Dermis microvascular lymphatic vessel endothelial cell (primary cell): ENCODE results near the gene DENND11. TPM values are rescaled to one million over a fixed set of nuclear protein-coding genes. Genes with fewer than 3 reads are reported as not detected.

ENCODE experiments used
- DNase-seq, 2 donors: peaks; one replicate each; pipeline versions ENCODE4 v3.0.0 to v3.0.0-alpha.2; 2010; ENCODE audit warnings: low read depth in 2 of 2
- total RNA-seq: library from RNA; depleted of rRNA; stranded (reverse); fragments of >200 nt; gene quantifications from 2 replicates; pipeline ENCODE4 v1.2.1, GENCODE V29; 2014

The DENND11 gene, protein sequence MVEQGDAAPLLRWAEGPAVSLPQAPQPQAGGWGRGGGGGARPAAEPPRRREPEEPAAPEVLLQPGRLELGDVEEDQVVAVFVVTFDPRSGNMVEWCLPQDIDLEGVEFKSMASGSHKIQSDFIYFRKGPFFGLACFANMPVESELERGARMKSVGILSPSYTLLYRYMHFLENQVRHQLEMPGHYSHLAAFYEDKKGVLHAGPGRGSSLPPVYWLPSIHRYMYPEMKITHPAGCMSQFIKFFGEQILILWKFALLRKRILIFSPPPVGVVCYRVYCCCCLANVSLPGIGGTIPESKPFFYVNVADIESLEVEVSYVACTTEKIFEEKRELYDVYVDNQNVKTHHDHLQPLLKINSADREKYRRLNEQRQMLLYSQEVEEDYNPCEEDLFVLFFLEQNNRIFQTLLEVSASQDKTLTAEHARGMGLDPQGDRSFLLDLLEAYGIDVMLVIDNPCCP
- 78.3 and 116 TPM in 2 replicates for total RNA-seq

DNA sequence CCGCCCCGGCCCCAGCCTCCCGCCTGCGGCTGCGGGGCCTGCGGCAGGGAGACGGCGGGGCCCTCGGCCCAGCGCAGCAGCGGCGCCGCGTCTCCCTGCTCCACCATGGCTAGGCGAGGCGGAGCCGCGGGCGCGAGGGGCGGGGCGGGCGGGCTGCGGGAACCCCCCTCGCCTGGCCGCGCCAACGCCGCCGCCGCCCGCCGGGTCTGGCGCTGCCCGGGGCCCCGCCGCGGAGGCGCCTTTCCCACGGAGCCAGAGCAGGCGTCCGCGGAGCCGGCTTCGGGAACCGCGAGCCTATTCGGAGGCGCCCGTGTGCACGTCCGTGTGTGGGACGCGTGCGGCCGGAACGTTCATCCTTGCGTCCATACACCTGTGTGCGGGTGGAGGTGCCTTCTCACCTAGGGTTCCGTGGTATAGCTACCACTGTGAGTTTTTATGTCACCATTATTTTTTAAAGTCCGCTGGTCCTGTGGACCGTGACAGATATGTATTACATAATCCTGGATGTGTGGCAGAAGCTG lies at the start of gene DENND11:
Gene DENND11, minus strand, starts transcription at position 120 of the 521 bp plus-strand sequence. Its CDS starts 13 bp downstream, at position 107.
- peak in 1 of 2 donors; percentile 68 for DNase-seq

DNA sequence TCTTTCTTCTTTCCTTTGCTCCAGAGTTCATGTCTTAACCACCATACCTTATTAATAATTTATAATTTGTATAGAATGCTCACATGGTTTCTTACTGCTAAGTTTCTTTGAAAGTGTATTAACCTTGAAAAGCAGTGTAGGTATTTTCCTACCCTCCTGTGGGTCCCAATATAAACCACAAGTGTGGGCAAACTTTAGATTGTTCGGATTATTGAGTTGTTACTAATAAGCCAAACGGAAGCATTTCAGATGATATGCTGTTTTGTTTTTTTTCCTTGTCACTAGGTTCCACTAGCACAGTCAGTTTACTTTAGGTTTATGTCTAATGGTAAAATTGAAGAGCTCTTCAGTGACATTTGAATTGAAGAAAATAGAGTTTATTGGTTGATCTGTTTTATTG lies 46.4 kb upstream of the DENND11 start:
- no peak for DNase-seq

DNA sequence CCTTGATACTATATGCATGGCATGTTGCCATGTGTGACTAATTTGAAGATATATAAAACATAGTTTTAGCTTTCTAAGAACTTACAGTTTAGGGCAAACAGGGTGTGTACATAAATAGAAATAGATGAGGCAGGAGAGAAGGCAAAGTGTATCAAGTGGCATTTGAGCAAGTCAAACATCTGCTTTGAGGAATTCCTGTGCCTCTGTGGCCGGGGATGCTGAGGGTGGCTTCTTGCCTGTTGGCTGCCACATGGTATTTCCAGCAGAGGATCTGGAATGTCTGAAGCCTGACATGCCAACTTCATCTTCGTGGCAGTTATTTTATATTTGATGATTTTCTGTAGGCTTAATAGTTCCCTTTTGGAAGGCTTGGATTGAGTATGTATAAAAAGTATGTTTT lies 42.2 kb upstream of the DENND11 start:
- no peak for DNase-seq

DNA sequence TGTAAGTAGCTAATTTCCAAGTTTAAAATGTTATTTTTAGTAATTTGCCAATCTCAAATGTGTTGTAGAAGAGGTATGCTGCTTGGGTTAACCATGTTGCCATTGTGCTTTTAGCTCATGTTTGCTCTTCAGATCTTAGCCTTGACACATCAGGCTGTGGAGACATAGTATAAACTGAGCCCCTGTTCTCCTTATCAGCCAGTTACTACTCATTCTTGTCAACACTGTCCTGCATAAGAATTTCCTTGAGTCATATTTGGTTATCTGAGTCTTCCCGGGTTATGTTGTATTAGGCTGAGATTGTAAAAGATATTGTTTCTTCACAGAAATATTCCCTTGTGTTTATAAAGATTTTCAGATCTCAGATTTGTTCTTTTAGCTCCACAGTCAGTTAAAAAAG lies 40.3 kb upstream of the DENND11 start:
- DNase-seq, result no peak

DNA sequence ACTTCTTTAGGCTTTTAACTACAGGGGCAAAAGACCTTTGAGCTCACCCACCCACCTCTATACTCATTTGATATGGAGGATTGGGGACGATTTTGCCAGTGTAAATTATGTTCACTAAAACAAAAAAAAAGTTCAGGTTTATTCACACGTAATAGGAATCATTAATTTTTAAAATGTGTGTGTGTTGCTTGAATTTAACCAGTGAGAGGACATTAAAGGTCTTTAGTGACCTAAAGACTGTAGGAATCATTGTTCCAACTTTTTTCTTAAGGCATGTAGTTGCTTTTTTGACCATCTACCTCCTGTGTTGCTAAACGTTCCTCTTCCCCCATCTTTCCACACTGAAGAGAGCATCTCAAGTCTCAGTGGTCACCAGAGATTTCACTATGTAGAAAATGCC lies 37.3 kb upstream of the DENND11 start:
- DNase-seq, result no peak

DNA sequence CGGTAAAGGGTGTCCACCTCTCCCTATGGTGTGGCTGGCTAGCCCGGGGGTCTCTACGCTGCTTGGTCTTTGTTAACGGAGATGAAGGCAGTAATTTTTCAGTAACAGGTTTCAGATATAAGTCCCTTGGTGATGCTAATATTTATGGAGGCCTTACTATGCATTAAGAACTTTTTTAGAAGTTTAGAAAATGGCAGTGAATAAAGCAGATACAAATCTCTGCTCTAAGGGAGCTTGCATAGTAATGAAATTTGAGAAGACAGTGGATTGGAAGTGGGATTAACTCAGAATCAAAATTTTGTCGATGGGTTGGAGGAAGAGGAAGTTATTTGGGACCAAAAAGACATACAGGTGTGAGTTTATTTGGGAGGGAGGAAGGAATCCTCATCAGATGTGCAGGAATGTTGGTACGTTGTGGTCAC lies 36.6 kb upstream of the DENND11 start:
- DNase-seq, result no peak

DNA sequence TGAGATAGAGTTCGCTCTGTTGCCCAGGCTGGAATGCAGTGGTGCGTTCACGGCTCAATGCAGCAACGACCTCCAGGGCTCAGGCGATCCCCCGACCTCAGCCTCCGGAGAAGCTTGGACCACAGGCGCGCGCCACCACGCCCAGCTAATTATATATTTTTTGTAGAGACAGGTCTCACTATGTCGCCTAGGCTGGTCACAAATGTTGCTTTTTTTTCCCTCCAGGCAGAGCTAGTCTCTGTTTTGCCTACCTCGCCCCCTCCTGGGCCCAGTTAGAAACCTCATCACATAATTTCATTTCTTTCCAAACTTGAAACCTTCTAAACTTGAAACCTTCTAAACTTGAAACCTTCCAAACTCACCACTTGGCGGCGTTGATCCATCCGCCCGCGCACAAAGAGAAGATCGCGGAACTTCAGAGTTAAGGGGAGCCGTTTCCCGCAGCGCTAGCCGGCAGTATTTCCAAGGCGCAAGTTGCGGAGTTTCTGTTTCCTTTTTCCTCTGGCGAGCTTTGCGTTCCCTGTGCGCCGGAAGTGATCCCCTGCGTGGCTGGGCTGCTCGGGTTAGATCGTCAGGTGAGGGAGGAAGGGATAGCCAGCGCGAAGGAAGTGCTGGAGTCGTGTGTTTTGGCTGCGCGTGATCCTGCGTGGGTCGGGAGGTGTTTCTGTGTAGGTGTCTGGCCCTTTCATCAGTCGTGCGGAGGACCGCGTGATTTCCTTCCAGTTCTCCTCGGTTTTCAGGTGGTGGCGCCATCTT lies 36.0 kb upstream of the DENND11 start, which contains the start of gene SSBP1:
Gene SSBP1, plus strand, starts transcription at position 523 of the 756 bp plus-strand sequence. CDS start 809 bp downstream, outside the sequence.
- DNase-seq, result peak; percentile 96 to 98

DNA sequence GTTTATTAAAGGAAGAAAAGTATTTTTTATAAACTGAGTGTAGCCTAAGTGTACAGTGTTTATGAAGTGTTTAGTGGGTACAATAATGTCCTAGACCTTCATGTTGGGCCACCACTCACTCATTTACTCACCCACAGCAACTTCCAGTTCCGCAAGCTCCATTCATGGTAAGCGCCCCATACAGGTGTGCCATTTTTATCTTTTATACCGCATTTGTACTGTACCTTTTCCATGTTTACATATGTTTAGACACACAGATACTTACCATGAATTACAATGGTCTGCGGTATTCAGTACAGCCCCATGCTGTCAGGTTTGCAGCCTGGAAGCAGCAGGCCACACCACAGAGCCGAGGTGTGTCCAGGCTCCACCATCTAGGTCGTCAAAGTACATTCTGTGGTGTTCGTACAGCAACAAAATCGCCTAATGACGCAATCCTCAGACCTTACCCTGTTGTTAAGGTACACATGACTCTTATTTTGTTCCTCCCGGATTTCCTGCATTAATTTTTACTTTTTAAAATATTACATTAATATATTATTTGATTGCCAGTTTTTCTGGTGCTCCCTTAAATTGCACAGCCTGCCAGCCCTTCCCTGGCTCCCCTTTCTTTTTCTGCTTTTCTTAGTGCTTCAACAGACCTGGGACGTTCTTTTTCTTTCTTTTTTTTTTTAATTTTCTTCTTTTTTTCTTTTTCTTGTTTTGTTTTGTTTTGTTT lies 35.3 kb upstream of the DENND11 start:
- DNase-seq, result peak; percentile 15 to 22

DNA sequence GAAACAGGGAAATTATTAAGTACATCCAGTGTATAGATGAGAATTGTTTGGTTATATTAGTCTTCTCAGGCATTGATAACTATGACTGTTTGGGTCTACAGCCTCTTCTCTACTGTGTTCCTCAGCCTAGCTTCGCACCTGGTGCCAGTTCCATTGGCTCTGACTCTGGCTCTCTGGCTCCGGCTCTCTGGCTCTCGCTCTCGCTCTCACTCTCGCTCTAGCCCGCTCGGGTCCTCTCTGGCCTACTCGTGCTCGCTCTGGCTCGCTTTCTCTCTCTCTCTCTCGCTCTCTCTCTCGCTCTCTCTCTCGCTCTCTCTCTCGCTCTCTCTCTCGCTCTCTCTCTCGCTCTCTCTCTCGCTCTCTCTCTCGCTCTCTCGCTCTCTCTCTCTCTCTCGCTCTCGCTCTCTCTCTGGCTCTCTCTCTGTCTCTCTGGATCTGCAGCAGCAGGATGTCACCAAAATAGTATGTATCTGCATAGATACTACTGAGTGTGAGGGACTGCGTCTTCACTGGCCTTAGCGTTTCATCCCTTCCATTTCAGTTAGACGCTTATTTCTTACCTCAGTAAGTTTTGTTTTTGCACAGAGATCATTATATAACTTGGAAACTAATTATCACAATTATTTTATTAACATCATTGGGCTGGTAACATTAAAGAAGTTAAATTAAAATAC lies 29.6 kb upstream of the DENND11 start:
- DNase-seq, result peak in 1 of 2 donors; percentile 19

DNA sequence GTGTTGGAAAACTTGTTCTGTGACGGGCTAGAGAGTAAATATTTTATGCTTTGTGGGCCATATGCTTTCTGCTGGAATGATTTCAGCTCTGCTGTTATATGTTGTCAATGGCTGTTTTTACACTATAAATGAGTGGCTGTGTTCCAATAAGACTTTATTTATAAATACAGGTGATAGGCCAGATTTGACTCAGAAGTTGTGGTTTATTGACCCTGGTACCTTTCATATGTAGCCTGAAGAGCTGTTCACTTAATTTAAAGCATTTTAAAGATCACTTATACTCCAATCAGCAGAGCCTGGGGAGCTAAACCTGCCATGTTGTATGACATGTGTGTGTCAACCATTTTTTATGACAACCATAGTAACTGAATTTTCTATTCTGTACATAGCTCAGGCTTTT lies 27.1 kb upstream of the DENND11 start:
- no peak for DNase-seq

DNA sequence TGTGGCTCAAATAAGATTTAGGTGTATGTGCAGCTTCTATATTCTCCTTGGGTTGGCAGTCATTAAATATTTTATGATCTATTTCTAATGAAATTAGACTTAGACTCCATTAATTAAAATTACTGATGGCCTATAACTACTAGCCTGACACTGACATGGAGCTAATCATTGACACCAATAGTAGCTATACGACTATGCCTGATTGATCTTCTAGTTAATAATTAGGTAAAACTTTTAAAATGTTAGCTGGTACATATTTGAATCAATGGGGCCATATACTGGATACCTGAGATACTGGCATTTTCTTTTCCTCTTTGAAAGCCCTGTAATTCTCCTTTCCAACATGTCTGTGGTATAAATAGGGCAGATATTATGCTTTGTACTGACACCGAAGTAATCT lies 20.6 kb upstream of the DENND11 start:
- no peak for DNase-seq

DNA sequence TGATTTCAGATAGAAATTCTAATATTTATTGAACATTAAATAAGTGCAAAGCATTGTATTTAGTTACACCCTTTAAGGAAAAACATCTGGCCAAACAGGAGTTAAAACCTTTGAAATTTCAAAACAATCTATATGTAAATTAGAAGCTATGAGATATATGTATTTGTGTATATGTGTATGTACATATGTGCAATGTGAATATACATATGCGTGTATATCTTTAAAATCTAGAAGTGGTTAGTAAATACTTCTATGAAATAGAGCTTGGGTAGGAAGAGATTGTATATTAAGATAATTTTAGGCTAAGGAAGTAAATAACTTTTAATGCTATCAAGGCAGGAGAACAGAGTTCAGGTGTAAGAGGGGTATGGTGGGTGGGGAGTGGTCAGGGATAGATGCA lies 15.5 kb upstream of the DENND11 start:
- DNase-seq, result no peak

DNA sequence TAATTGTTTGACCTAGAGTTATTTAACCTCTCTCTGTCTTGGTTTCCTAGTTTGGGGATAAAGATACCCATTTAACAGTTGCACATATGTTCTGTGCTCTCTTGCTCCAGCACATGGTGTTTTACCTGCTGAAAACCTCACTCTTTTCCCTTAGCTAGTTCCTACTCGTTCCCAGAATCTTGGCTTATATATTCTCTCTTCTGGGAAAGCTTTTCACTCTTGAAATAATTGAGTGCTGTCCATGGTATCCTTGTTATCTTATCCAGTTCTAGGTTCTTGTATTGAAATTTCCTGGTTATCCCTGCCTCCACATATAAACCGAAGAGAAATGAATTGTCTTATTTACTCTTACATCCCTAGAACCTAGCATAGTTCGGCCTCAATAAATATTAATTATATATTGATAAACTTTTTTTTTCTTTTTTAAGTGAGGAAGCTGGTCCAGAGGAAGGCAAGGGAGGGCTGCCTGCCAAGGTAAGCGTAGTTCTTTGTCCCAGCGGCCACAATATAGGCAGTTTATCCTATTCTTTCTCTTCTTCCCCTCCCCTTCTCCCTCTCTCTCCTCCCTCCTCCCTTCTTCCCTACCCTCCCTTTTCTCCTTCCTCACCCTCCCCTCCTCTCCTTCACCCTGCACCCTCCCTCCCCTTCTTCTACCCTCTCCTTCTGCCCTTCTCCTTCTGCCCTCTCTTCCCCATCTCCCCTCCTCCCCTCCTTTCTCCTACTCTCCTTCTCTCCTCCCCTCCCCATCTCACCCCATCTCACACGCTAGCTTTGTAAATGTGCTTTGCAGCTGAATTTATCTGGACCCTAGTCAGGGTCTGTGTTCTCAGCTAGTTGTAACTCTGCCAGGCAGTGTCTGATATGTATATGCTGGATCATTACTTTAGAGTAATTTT lies 14.1 kb upstream of the DENND11 start:
- DNase-seq, result no peak

DNA sequence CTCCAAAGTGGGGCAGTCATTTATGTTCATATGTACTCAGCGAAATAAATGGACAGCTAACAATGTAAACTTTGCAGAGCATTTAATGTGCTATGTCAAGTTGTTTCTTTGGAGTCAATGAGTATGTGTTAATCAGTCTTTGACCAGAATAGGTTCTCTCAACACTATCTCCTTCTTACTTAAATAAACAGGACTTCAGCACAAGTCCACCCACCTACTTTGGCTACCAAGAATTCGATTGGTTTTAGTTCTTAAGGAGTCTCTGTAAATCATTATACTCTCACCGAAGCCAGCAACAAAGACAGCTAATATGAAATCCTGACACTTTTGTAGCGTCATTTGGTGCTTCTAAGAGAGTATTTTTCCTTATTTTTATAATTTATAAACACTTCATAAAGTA lies 13.1 kb upstream of the DENND11 start:
- DNase-seq, result no peak

DNA sequence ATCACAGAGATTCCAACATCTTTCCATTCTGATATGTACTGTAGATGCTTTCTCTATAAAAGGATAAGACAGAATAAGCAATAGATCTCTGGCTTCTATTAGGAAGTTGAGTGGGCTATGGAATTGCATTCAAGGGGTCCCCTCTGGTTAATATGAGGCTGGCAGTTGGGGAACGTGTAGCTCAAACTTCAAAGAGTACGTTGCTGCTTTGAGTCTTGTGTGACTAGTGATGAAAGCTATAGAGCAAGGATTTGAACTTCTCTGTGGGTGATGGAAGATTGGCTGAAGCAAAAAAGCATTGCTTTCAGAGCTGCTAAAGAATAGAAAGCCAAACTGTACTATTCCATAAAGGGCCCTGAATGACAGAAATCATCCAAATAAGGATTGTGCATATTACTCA lies 12.6 kb upstream of the DENND11 start:
- DNase-seq, result no peak

DNA sequence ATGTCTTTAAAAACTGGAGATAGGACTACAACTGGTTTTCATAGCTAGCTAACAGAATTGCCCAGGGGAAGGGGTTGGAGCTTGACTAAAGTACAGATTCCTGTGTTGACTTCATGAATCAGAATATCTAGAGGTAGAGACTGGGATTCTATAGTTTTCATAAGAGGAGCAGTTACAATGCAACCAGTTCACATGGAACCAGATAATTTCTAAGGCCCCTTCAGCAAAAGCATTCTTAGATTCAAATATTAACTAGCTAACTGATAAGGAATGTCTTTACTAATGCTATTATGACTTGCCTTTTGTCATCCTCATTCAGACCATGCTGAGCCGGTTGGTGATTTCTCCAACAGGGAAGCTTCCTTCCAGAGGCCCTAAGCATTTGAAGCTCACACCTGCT lies 11.9 kb upstream of the DENND11 start:
- no peak for DNase-seq

DNA sequence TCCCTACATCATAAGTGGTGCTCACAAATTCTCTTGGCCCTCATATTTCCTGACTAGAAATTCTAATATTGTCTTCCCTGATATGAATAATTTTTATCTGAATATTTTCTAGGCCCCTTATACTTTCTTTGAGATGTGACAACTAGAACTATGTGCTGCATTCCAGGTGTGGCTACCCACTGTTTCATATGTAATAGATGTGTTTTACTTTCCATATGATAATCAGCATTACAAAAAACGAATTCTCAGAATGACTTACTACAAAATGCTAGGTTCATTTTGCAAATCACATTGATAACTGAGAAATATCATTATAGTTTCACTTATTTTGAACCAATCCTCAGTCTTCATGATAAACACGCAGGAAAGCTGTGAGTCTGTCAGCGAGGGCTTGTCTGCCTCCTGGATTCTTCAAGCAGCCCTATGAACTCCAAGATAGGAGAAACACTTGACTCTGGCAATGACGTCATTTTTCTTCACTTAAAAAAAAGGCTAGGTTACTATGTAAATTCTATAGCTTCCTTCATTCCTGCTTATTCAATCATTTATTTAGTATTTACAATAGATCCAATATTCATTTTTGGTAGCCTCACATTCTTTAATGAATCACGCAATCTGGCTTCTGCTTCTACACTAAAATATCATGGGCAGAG lies 10.8 kb upstream of the DENND11 start:
- DNase-seq, result no peak

DNA sequence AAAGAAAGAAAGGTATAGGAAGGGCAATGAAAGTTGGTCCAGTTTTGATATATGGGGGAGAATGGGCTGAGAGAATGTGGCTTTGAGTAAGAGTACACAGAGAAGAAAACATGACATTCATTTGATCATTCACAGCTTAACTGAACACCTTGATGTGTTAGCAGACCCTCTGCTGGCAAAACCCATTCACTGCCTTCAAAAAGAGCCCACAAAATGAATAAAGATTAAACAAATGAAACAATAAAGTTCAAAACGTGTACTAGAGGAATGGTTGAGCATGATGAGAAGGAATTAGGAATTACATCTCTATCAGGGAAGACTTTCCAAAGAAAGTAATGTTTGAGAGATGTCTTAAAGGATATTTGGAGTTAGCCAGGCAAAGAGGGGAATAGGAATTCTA lies 8.3 kb upstream of the DENND11 start:
- peak in 1 of 2 donors; percentile 28 for DNase-seq

DNA sequence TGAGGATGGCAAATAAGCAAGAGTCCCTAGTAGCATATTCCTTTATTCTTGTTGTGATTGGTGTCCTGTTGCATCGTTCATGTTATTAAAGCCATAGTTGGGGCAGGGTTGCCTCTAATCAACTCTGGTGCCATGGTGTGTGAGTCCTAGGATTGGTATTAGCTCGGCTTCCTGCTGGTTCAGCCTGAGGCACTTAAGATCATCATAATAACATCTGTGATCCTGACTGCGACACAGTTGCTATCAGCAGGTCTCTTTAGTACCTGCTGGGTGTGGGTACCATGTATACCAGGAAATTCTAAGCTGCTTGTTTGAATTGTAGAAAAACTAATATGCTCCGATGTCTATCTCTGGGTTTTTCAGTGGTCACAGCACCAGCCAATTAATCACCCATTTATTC lies 7.8 kb upstream of the DENND11 start:
- DNase-seq, result no peak

DNA sequence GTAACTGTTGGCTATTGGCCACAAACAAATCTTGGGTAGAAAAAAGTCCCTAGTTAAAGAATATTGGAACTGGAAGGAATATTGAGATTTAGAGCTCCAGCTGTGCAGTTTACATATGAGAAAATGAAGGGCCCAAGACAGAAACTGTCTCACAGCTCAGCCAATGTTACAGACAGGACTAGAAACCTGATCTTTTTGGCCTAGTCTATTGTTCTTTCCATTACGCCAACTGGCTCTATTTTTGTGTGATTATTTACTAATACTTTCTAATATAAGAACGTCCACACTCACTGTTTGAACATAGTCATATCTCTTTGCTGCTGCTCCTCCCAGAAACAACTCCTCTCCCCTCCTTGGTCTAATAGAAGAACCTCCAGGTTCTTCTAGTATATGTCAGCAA lies 7.4 kb upstream of the DENND11 start:
- no peak for DNase-seq
